Astrocyte (in vitro differentiated cells and primary cell): ENCODE data around the gene MAP3K20.

Experiments
- CTCF ChIP-seq: IDR thresholded peaks from 2 replicates; pipeline ENCODE4 v1.5.1; 2011; ENCODE audit warnings: low read depth, mild to moderate bottlenecking, inconsistent platforms, low read length, moderate library complexity; ENCODE audit not compliant: insufficient read depth
- EZH2 ChIP-seq: IDR thresholded peaks from 2 replicates; pipeline ENCODE4 v1.6.1; 2012; ENCODE audit warnings: mild to moderate bottlenecking, low read length, inconsistent platforms; ENCODE audit not compliant: insufficient read depth

- no peak for TF ChIP-seq CTCF
- no peak for TF ChIP-seq EZH2
Measured at GRCh38 chr2:173216051-173216450, 140.4 kb downstream of the MAP3K20 start.
